Cardiac muscle cell (in vitro differentiated cells and primary cell): Measurements from ENCODE around the gene COPS7A. TPM values are rescaled to one million over a fixed set of nuclear protein-coding genes. Genes with fewer than 3 reads are reported as not detected.

ENCODE experiments used
- DNase-seq, 2 donors: peaks; one replicate each; pipeline versions ENCODE4 v3.0.0 to v3.0.0-alpha.2; 2010 to 2017; ENCODE audit warnings: low read depth in 1 of 2, low spot score in 1 of 2
- H3K27ac ChIP-seq: fragments of 200-600 bp; sonication (generic); 2 replicates; pipeline ENCODE4 v1.5.1; 2016
- H3K27me3 ChIP-seq: fragments of 200-600 bp; sonication (generic); 2 replicates; pipeline ENCODE4 v1.6.0; 2016; ENCODE audit warnings: control low read depth
- H3K36me3 ChIP-seq: fragments of 200-600 bp; sonication (generic); 2 replicates; pipeline ENCODE4 v1.5.1; 2016; ENCODE audit warnings: control low read depth
- H3K4me1 ChIP-seq: fragments of 200-600 bp; sonication (generic); 2 replicates; pipeline ENCODE4 v1.8.1; 2017; ENCODE audit warnings: low read depth, mild to moderate bottlenecking, mixed run types
- H3K4me3 ChIP-seq: fragments of 200-600 bp; sonication (generic); 2 replicates; pipeline ENCODE4 v1.5.1; 2016; ENCODE audit warnings: mild to moderate bottlenecking
- H3K9me3 ChIP-seq: fragments of 200-600 bp; sonication (generic); 2 replicates; pipeline ENCODE4 v1.5.1; 2017; ENCODE audit warnings: low read depth, mild to moderate bottlenecking, control low read depth
- CTCF ChIP-seq: IDR thresholded peaks from 2 replicates; pipeline ENCODE4 v1.5.1; 2012; ENCODE audit warnings: low read depth, mild to moderate bottlenecking, low read length
- polyA plus RNA-seq: library from polyadenylated mRNA; unstranded; fragments of >200 nt; fragmentation: Nextera tagmentation; extraction: Ambion mirVana; gene quantifications from 2 replicates; pipeline ENCODE4 v1.2.1, GENCODE V29; 2016
- total RNA-seq: library from RNA; depleted of rRNA; stranded (reverse); fragments of >200 nt; gene quantifications from 2 replicates; pipeline ENCODE4 v1.2.3, GENCODE V29; 2016

The COPS7A gene
- total and polyA plus RNA-seq, 2 experiments from 2014 or later, result 71.0 to 108 TPM

- Histone ChIP-seq H3K4me3 (peak within 1 kb of the TSS; percentile 65), H3K27me3 (no peaks in the 10 kb centered on the region), H3K9me3 (no peaks in the 10 kb centered on the region), H3K36me3 (peaks cover 2% of the 10 kb centered on the region), H3K27ac (peak within 1 kb of the TSS; percentile 84), H3K4me1 (peaks cover 13% of the 10 kb centered on the region)
- DNase-seq, result peak; percentile 98 to 99
- peak; percentile 19 for TF ChIP-seq CTCF
These were observed 34.6 kb upstream of the COPS7A start, which contains the start of gene ZNF384 for GRCh38 chr12:6688999-6689882. TSS of gene ZNF384 (minus strand) at chr12:6689375. CDS start at chr12:6679520, 9,855 bp downstream.

- Histone ChIP-seq H3K36me3 (no peaks in the 10 kb centered on the region), H3K27ac (no peak overlapping the region), H3K27me3 (no peaks in the 10 kb centered on the region), H3K9me3 (no peaks in the 10 kb centered on the region), H3K4me1 (peaks cover 13% of the 10 kb centered on the region), H3K4me3 (no peak overlapping the region)
- TF ChIP-seq CTCF, result no peak
- peak in 1 of 2 donors; percentile 44 for DNase-seq
These were observed 32.4 kb upstream of the COPS7A start for GRCh38 chr12:6691473-6691872.

GRCh38 chr12:6692888-6693287 is 31.0 kb upstream of the COPS7A start:
- H3K27ac ChIP-seq, result no peak overlapping the region

GRCh38 chr12:6693832-6694355 is 30.0 kb upstream of the COPS7A start:
- TF ChIP-seq CTCF, result no peak
- Histone ChIP-seq H3K4me3 (no peak overlapping the region), H3K36me3 (no peaks in the 10 kb centered on the region), H3K4me1 (peaks cover 4% of the 10 kb centered on the region), H3K9me3 (no peaks in the 10 kb centered on the region), H3K27me3 (peaks cover 7% of the 10 kb centered on the region), H3K27ac (no peak overlapping the region)
- no peak for DNase-seq

More at GRCh38 chr12:6692888-6693287, 31.0 kb upstream of the COPS7A start:
- no peak for TF ChIP-seq CTCF
- no peak for DNase-seq
- Histone ChIP-seq H3K4me1 (peaks cover 6% of the 10 kb centered on the region), H3K27me3 (no peaks in the 10 kb centered on the region), H3K4me3 (no peak overlapping the region), H3K9me3 (no peaks in the 10 kb centered on the region), H3K36me3 (no peaks in the 10 kb centered on the region)

GRCh38 chr12:6694701-6695100 is 29.1 kb upstream of the COPS7A start:
- no peak for TF ChIP-seq CTCF
- Histone ChIP-seq H3K36me3 (no peaks in the 10 kb centered on the region), H3K27me3 (peaks cover 15% of the 10 kb centered on the region), H3K9me3 (no peaks in the 10 kb centered on the region), H3K27ac (no peak overlapping the region), H3K4me1 (peaks cover 4% of the 10 kb centered on the region), H3K4me3 (no peak overlapping the region)
- DNase-seq, result no peak
